Left kidney (tissue), 8 donors: ENCODE data around the gene ALDH16A1. TPM values are rescaled to one million over a fixed set of nuclear protein-coding genes. Genes with fewer than 3 reads are reported as not detected.
A peak's percentile ranks its signal among the peaks of the same experiment; 100 is the strongest.

Source experiments
- DNase-seq: peaks from one replicate; pipeline ENCODE4 v3.0.0-alpha.2; 2013
- long read RNA-seq, 8 donors: transcript quantifications; one replicate each; lab custom pipeline, GENCODE V29; 2026
- polyA plus RNA-seq: library from polyadenylated mRNA; unstranded; fragments of 120-200 nt; gene quantifications from one replicate; pipeline ENCODE4 v1.2.1, GENCODE V29; 2013; ENCODE audit not compliant: insufficient read length

The ALDH16A1 gene
- 16.6 TPM for polyA plus RNA-seq
- long read RNA-seq, donor 1, transcript ALDH16A1-201 (17 exons, 3,153 nt), result major isoform, 12 of 13 reads
- long read RNA-seq, donor 1, partial matches to known transcripts, result 0 of 13 reads
- long read RNA-seq, donor 1, other reads (novel, unspliced or antisense), result 0 of 13 reads
- long read RNA-seq, donor 2, partial matches to known transcripts, result 0 of 4 reads
- long read RNA-seq, donor 2, other reads (novel, unspliced or antisense), result 0 of 4 reads
- long read RNA-seq, donor 3, partial matches to known transcripts, result 0 of 4 reads
- long read RNA-seq, donor 3, other reads (novel, unspliced or antisense), result 0 of 4 reads
- long read RNA-seq, donor 4, result 0 reads
- long read RNA-seq, donor 5, transcript ALDH16A1-201 (17 exons, 3,153 nt), result major isoform, 5 of 6 reads
- long read RNA-seq, donor 5, partial matches to known transcripts, result 0 of 6 reads
- long read RNA-seq, donor 5, other reads (novel, unspliced or antisense), result 0 of 6 reads
- long read RNA-seq, donor 6, transcript ALDH16A1-201 (17 exons, 3,153 nt), result major isoform, 5 of 7 reads
- long read RNA-seq, donor 6, partial matches to known transcripts, result 0 of 7 reads
- long read RNA-seq, donor 6, other reads (novel, unspliced or antisense), result 0 of 7 reads
- long read RNA-seq, donor 7, transcript ALDH16A1-201 (17 exons, 3,153 nt), result major isoform, 8 of 9 reads
- long read RNA-seq, donor 7, partial matches to known transcripts, result 0 of 9 reads
- long read RNA-seq, donor 7, other reads (novel, unspliced or antisense), result 0 of 9 reads
- long read RNA-seq, donor 8, partial matches to known transcripts, result 0 of 2 reads
- long read RNA-seq, donor 8, other reads (novel, unspliced or antisense), result 0 of 2 reads

DNA sequence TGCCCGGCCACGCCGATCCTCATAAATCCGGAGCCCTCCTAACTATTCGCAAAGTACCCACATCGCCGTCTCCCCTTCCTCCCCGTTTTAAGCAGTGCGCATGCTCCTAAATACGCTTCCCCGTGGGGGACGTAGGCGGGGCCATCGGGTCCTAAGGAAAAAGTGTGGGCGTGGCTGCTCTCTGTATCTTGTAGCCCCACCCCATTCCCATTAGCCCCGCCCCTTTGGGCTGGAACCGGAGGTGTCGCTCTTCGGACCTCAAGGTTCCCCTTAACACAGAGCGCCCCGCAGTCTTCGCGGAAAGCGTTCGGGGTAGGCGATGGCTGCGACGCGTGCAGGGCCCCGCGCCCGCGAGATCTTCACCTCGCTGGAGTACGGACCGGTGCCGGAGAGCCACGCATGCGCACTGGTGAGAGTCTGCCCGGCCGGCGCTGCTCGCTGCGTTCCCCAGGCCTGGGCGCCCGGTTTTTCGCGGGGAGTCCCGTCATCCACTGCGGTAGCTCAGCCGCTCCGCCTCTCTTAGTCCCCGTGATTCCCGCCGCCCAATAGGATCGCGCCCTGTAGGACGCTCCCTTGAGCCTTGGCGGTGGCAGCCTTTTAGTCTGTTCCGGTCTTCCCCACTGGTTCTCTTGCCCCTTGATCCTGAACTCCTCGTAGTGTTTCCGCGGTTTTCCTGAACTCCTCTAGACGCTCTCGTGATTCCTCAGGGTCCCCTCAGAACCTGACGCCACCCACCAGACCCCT, at the start of gene ALDH16A1:
ALDH16A1 (plus strand) TSS at position 213 of the 744 bp plus-strand sequence; CDS start at position 320, 107 bp downstream.
- DNase-seq, result peak; percentile 98

DNA sequence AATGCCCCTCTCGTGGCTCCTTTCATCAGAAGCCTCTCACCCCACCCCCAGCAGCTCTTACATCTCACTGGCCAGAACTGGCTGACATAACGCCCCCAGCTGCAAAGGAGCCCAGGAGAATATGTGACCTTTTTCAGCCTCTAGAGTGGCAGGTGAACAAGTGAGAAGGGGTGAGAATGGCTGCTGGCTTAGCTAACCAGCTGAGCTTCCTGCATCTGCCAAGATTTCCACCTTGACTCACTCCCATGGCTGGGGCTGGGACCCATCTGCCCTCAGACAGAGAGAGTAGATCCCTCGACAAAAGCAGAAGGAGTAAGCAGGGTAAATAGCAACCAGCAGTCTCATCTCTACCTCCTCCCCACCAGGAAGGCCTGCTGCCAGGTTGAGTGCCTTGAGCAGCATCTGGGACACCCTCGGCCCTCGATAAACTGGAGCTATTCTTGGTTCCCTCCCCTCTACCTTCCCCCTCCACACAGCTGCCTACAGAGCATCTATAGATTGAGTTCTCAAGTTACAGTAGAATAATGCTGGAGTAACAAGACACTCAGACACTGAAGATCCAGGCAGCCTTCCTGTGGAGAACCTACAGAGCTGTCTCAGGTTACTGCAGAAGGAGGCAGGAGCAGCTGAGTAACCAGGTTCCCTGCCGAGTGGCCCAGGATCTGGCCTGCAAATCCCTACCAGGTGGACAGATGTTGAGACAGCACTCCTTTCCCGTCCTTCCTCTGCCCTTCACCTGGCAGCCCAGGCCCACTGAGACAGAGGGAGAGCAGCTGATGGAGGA, 49.4 kb upstream of the ALDH16A1 start:
- peak; percentile 35 for DNase-seq

DNA sequence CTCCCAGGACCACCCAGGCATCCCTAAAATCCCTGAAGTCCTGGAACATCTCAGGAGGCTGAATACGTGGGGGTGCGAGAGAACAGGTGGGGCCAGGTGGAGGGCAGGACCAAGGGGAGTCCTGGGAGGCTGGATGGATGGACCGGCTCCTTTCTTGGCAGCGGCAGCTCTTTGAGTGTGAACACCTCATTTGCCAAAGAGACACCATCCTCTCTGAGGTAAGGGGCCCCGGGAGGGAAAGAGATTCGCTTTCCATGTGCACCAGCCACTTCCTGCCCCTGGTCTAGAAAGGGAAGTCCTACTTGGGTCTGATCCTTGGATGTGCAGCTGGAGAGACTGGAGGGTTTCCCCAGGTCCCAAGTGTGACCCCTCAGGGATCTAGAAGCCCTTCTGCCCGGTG, 45.9 kb upstream of the ALDH16A1 start:
- DNase-seq, result no peak

DNA sequence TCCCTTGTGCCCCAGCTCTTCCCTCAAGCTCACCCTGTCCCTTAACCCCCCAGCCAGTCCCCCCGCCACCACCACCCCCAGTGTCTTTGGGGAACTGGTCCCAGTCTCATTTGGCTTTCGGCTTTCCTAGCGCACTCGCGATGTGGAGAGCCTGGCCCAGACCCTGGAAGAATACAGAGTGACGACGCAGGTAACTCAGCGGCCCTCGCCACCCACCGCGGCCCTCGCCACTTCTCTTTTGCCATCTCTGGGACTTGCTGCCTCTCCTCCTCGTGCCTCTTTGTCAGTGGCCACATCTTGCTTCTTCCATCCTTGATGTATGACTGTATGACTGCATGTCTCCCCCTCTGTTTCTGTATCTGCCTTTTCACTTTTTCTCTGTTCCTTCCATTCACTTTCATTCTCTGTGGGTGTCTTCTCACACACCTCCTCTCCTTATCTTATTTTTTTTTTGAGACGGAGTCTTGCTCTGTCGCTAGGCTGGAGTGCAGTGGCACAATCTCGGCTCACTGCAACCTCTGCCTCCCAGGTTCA, 45.5 kb upstream of the ALDH16A1 start:
- no peak for DNase-seq

DNA sequence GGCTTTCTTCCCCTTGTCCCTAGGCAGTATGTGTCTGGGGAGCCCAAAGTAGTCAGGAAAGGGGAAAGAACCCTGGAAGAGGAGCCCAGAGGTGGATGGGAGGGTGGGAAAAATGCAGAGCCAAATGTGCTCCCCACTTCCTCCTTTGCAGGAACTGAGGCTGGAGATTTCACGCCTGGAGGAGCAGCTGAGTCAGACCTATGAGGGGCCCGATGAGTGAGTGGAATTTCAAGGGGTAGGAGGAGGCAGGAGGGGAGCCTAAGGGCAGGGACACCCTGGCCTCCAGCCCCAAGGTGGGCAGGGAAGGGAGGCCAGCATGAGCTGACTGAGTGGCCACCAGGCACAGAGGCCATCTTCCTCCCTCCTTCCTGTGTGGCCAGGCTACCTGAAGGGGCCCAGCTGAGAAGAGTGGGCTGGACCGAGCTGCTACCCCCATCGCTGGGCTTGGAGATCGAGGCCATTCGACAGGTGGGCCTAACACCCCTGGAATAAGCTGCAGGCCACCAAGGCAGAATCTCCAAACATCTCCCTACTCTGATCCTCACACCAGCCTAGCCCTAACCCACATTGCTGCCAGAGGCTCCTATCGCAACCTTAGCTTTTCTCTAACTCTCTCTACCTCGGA, 44.1 kb upstream of the ALDH16A1 start:
- DNase-seq, result no peak

DNA sequence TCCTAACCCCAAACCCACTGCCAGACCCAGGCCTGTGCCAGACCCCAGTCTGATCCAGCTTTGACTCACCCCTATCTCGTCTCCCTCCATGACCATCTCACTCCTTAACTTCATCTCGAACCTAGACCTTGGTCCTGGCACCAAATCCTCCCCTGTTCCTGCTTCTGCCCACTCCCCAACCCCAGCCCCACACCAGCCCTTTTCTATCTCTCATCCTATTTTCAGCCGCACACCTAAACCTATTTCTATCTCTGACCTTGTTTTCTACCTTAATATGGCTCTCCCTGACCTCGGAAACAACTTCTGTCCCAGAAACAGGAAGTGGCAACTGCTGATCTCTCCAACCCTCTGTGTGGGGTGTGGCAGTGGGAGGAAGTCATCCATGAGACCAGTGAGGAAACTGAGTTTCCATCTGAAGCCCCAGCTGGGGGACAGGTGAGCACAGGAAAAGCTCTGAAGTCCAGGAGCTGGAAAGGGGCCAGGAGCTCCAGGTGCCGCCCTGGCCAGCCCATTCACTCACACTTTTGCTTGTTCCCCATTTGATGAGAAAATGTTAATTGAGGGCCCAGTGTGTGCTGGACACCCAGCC, 43.5 kb upstream of the ALDH16A1 start:
- DNase-seq, result no peak

DNA sequence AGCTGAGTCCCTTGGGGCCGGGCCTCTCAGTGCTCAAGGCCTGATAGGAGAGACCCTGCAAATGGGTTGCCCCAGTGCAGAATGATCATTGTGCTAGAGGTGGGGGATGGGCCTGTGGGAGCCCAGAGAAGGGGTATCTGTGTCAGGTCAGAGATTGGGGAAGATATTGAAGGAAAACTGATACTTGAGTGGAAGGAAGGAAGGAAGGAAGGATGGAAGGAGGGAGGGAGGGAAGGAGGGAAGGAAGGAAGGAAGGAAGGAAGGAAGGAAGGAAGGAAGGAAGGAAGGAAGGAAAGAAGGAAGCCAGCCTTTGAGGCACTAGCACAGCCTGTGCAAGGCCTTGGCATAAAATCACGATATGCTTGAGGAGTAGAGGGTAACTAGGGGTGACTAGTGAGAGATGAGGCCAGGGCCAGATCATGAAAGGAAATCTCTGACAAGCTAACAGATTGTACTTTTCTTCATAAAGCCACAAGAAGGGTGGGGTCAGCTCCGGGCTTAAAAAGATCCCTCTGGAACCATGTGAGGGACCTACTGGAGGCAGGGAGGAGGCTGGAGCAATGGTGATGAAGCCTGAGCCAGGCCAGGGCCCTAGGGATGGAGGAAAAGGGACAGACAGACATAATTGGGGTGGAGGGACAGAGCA, 41.2 kb upstream of the ALDH16A1 start:
- no peak for DNase-seq

DNA sequence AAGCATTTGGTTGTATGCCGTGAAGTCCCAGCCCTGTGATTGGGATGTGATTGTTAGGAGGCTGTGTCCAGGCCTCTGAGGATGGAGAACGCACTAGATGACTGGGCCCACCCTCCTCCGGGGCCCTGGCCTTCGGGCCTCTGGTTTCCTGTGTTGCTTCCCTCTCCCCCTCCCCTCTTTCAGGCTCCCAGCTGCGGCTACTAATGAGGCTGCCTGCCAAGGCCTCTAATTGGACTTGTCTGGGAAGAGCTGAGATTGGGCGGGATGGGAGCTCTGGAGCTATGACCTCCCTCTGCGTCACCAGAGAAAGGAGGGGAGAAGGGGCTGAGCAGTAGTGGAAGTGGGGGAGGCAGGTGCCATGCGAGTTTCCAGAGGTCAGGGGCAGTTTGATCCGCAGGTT, 39.7 kb upstream of the ALDH16A1 start:
- peak; percentile 82 for DNase-seq

DNA sequence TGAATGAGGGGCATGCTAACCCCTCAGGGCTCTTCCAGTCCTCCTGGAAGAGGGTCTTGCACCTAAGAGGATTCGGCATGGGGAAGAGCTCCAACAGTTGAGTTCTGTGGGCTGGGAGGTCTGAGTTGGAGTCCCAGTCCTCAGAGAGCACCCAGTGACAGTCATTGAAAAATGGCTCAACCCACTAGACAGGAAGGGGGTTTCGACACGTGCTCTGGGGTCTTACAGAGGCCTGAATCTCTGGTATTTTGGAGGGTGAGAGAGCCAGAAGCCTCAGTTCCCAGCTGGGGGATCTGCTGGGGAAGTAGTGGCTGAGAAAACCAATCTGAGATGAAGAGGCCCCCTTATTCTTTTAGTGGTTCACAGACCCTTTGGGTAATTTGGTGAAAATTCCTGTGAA, 38.8 kb upstream of the ALDH16A1 start:
- no peak for DNase-seq

DNA sequence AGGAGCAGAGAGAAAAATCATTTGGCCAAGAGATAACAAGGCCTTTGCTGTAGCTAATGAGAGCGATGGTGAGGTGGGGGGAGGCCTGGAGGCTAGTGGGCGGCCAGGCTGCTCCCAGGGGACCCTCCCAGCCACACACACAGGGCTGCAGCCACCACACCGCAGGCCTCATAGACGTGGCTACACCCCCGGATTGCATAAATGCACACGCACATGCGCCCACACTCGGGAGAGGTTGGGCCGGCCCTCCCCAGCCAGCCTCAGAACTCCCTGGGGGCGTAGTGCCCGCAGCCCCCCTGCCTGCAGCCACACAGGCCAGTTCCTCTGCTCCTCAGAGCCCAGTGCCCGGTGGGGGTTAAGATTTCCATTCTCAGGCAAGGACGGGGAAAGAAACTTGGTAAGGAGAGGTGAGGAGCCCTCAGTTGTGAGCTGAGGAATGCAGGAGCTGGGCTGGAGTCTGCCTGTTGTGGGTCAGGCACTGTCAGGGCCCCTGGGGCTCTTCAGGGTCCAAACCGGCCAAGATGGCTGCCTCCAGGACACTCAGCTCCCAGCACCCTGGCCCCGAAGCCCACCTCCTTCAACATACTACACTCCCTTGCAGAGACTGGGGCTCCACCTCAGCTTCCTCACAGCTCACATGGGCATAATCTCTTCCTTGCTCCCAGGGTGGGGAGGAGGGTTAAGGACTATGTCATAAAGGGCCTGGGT, 37.8 kb upstream of the ALDH16A1 start:
- DNase-seq, result no peak

DNA sequence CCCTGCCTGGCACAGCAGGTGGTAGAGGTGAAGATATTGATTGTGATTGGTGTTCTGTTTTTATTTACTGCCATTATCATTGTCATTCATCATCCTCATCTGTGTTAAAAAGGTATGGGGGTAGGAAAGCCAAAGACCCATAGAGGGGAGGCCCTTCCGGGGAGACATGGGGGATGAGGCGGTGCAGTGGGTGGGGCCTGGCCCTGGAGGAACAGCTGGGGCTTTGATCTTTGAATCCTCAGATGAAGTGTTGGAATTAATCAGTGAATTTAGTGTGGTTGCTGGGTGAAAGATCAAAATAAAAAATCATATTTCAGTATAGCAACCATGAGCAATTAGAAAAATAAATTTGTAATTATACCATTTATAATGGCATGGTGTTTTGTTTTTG, 37.2 kb upstream of the ALDH16A1 start:
- DNase-seq, result no peak

DNA sequence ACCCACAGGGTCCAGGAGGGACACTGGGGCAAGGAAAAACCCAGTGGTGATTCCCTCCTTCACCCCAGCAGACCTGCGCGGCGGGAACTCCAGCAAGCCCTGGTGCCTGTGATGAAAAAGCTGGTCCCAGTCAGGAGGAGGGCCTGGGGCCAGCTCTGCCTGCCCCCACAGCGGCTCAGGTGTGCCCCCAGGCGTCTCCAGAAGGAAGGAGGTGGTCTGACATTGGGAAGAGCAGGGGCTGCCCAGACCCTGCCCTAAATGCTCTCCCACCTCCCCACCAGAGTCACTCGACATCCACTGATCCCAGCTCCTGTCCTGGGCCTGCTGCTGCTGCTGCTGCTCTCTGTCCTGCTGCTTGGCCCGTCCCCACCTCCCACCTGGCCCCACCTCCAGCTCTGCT, 35.9 kb upstream of the ALDH16A1 start:
- no peak for DNase-seq

DNA sequence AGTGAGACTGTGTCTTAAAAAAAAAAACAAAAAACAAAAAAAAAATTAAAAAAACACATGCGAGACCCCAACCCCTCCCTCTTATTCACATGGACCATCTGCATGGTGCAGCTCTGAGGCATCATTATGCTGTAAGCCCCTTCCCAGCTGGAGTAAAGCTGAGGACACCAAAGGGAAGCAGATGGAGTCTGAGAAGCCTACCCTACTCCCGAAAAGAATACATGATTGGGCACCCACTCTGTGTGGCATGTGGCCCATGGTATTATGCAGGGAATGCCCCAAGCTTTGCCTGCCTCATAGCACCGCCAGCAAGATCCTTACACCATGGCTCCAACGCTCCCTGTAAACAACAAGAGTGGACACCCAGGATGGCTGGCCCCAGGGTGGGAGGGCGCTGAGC, 34.5 kb upstream of the ALDH16A1 start:
- DNase-seq, result no peak

DNA sequence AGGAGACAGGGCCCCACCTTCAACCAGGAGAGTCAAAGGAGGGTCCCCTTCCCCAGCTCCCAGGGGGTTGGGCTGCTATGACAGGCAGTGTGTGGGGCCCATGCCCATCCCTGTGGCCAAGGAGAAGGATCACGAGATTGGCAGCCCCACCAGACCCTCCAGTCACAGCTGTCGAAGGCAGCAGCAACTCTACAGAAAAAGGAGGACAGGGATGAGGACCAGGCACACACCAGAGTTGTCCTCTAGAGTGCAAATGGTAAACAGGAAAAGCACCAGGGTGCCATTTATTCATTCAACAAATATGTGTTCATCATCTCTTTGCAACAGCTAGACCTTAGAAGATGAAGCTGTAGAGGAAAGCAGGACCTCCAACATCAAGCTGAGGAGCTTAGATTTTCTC, 33.9 kb upstream of the ALDH16A1 start:
- DNase-seq, result no peak

DNA sequence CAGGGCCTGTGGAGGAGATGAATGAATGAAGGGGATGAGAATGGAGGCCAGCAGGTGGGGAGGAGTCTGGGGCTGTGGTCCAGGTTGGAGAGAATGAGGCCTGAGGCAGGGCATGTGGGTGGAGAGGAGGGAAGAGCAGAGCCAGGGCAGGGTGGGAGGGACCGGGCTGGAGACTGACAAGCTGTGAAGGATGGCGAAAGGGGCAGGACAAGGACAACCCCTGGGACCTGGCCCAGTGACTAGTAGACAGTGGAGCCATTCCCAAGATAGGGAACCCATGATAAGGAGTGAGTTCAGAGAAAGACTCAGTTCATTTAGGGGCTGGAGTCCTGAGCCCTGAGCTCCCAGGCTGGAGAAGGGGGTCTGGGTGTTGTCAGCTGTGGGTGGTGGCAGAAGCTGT, 32.8 kb upstream of the ALDH16A1 start:
- DNase-seq, result no peak

DNA sequence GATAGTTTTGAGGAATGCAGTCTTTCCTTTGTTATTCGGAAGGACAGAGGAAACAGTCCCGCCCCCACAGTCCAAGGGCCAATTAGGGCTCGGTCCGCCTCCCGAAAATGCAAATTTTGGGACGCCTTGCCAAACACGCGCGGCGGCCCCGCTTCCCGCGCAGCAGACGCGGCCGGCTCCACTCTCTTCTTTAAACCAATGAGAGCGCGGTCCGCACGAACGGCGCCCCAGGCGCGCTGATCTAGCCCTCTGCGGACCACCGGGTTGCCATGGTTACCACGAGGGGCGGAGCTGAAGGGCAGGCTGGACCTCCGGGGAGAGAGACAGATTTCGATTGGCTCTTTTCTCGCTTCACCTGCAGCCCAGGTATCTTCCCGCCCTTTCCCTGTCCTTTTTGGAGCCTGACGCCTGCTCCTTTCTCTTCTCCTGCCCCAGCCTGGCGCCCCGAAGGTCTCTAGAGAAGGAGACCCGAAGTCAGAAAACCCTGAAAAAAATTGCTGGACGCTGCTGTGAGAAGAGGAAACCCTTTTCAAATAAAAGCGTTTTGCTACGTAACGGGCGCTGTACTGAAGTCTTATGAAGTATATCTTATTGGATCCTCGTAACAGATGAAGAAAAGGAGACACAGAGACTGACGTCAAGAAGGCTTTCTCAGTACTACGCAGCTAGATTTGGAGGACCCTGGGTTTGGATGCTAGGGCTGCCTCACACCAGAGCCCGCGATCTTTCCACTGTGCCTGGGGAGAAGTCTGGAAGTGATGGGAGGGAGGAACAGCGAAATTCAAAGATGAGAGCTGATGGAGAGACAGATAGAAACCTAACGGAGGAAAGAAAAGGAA, 31.8 kb upstream of the ALDH16A1 start:
- peak; percentile 79 for DNase-seq

DNA sequence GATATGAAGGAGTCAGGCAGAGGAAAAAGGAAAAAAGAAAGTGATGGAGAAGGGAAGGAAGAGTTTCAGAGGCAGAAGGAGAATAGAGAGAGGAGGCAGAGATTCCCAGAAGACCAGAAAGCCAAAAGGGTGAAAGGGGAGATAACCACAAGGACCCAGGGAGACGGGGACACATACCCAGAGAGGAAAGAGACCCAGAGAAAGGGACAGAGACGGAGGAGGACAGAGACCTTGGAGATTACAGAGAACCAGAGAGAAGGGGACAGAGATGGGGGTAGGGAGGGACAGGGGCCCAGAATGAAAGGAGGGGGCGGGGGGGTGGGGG, 31.2 kb upstream of the ALDH16A1 start:
- DNase-seq, result no peak

DNA sequence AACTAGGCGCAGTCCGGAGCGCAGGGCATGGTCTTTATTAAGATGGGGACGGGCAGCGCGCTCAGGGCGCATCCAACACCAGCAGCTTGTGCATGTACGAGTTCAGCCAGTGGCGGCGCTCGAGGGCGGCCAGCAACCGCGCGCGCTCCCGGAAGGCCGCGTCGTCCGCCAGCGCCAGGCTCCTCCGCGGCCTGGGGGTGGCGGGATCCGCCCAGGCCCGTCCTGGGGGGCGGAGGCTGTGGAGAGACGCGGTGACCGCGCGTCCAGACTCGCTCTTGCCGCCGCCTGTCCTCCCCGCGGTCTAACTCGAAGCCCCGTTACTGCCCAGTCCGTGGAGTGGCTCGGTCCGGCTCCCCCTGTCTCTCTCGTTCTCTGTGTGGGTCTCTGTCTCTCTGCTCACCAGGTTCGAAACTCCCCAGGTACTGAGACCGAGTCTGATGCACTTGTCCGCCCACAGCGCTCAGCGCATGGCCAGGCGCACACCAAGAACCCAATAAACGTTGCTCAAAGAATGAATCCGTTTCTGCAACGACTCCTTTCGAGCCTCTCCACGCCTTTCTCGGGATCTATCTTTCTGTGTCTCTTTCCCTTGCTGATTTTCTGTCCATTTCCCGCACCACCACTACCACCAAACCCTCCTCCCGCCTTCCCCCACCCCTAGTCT, 30.5 kb upstream of the ALDH16A1 start:
- no peak for DNase-seq
